ENCODE results near the gene TIAM2. TPM values are rescaled to one million over a fixed set of nuclear protein-coding genes. Genes with fewer than 3 reads are reported as not detected.

The TIAM2 gene
- total RNA-seq, 1 experiment from 2014 or later = 9.1 TPM

DNA sequence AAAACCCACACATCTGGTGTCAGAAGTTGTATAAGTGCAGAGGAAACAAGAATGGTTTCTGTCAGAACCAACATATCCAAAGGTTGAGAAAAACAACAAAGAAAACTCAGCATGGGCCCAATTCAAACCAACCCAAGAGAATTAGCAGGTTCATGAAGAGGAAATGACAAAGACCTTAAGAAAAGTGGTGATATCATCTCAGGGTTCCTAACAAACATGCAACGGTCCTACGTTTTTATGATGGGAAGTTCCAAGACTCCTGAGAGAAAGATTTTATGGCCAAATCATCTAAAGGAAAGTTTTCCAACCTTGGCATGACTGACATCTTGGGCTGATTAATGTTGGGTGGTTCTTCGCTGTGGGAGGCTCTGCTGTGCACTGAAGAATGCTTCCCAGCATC, 296.2 kb downstream of the TIAM2 start:
- H3K9me3 ChIP-seq (ENCODE audit: low read depth, low read length, poor library complexity, severe bottlenecking) = no peaks in the 10 kb centered on the region
- no peaks in the 10 kb centered on the region for H3K27me3 ChIP-seq (replicated peaks; ENCODE audit: insufficient read depth, low read depth, low read length, poor library complexity)
- H3K4me1 ChIP-seq (ENCODE audit: insufficient read depth, low read length, poor library complexity, severe bottlenecking) = peaks cover 13% of the 10 kb centered on the region
- intact Hi-C loops (cut with micrococcal nuclease; ENCODE audit: unreplicated experiment) = no loop called here
- peaks cover 28% of the 10 kb centered on the region for H3K36me3 ChIP-seq (ENCODE audit: insufficient read depth, low read length, poor library complexity, severe bottlenecking)
- BruUV-seq (replicated peaks) = no TSS peak
- no peak overlapping the region for H3K4me3 ChIP-seq (ENCODE audit: low read depth, low read length, poor library complexity, severe bottlenecking)
- H3K27ac ChIP-seq (ENCODE audit: low read depth, low read length, poor library complexity, severe bottlenecking) = peak overlapping the region; percentile 4
- ChIA-PET POLR2A (ENCODE audit: low non-redundant PET) (no interaction called here), CTCF (no interaction called here)
- TF ChIP-seq EZH2 (IDR thresholded peaks at IDR 0.05; ENCODE audit: borderline replicate concordance, low read depth, low read length, poor library complexity, severe bottlenecking) = no peak
- no peak for TF ChIP-seq CTCF (conservative IDR thresholded peaks at IDR 0.05; ENCODE audit: low read depth, low read length)
- peak; percentile 85 for DNase-seq (ENCODE audit: low spot score)

DNA sequence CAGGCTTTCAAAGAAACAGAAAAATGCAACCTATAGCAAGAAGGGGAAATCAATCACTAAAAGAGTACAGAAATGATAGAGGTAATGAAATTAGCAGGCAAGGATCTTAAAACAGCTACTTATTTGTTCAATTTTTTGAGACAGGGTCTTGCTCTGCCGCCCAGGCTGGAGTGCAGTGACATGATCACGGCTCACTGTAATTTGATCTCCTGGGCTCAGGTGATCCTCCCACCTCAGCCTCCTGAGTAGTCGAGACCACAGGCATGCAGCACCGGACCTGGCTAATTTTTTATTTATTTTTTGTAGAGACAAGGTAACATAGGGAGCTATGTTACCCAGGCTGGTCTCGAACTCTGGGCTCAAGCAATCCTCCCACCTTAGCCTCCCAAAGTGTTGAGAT, 297.6 kb downstream of the TIAM2 start:
- DNase-seq (ENCODE audit: low spot score) = no peak
- H3K27ac ChIP-seq (ENCODE audit: low read depth, low read length, poor library complexity, severe bottlenecking) = no peak overlapping the region
- no TSS peak for BruUV-seq (replicated peaks)
- POLR2A ChIA-PET (ENCODE audit: low non-redundant PET) = no interaction called here
- H3K36me3 ChIP-seq (ENCODE audit: insufficient read depth, low read length, poor library complexity, severe bottlenecking) = peaks cover 31% of the 10 kb centered on the region
- intact Hi-C loops (cut with micrococcal nuclease; ENCODE audit: unreplicated experiment) = no loop called here
- peaks cover 13% of the 10 kb centered on the region for H3K4me1 ChIP-seq (ENCODE audit: insufficient read depth, low read length, poor library complexity, severe bottlenecking)
- CTCF ChIA-PET = no interaction called here
- no peak overlapping the region for H3K4me3 ChIP-seq (ENCODE audit: low read depth, low read length, poor library complexity, severe bottlenecking)
- TF ChIP-seq EZH2 (IDR thresholded peaks at IDR 0.05; ENCODE audit: borderline replicate concordance, low read depth, low read length, poor library complexity, severe bottlenecking) (no peak), CTCF (conservative IDR thresholded peaks at IDR 0.05; ENCODE audit: low read depth, low read length) (no peak)
- no peaks in the 10 kb centered on the region for H3K9me3 ChIP-seq (ENCODE audit: low read depth, low read length, poor library complexity, severe bottlenecking)
- no peaks in the 10 kb centered on the region for H3K27me3 ChIP-seq (replicated peaks; ENCODE audit: insufficient read depth, low read depth, low read length, poor library complexity)

- no peak overlapping the region for H3K27ac ChIP-seq (ENCODE audit: low read depth, low read length, poor library complexity, severe bottlenecking)
- peaks cover 20% of the 10 kb centered on the region for H3K36me3 ChIP-seq (ENCODE audit: insufficient read depth, low read length, poor library complexity, severe bottlenecking)
- ChIA-PET POLR2A (ENCODE audit: low non-redundant PET) (no interaction called here), CTCF (no interaction called here)
- no peak overlapping the region for H3K4me3 ChIP-seq (ENCODE audit: low read depth, low read length, poor library complexity, severe bottlenecking)
- no TSS peak for BruUV-seq (replicated peaks)
- no peaks in the 10 kb centered on the region for H3K27me3 ChIP-seq (replicated peaks; ENCODE audit: insufficient read depth, low read depth, low read length, poor library complexity)
- H3K9me3 ChIP-seq (ENCODE audit: low read depth, low read length, poor library complexity, severe bottlenecking) = no peaks in the 10 kb centered on the region
- no peak for TF ChIP-seq EZH2 (IDR thresholded peaks at IDR 0.05; ENCODE audit: borderline replicate concordance, low read depth, low read length, poor library complexity, severe bottlenecking)
- TF ChIP-seq CTCF (conservative IDR thresholded peaks at IDR 0.05; ENCODE audit: low read depth, low read length) = no peak
- H3K4me1 ChIP-seq (ENCODE audit: insufficient read depth, low read length, poor library complexity, severe bottlenecking) = peaks cover 12% of the 10 kb centered on the region
- DNase-seq (ENCODE audit: low spot score) = no peak
- intact Hi-C loops (cut with micrococcal nuclease; ENCODE audit: unreplicated experiment) = no loop called here
These were observed 302.6 kb downstream of the TIAM2 start for GRCh38 chr6:155297669-155298068.

Measured in A673 (cell line).